CD4-positive, alpha-beta T cell (primary cell): ENCODE measurements around the gene TRABD2B. TPM values are rescaled to one million over a fixed set of nuclear protein-coding genes. Genes with fewer than 3 reads are reported as not detected.

ENCODE experiments used
- ATAC-seq: fragments of 200-7000 bp; cut with Tn5 transposase; one replicate; pipeline ENCODE4 v1.10.0; 2022; ENCODE audit warnings: mild to moderate bottlenecking; ENCODE audit not compliant: poor library complexity
- CTCF ChIA-PET: fragments of 350-600 bp; sonication (Branson Sonifier 250); formaldehyde crosslinking; loops from one replicate; lab custom pipeline; 2021; ENCODE audit warnings: antibody characterized with exemption, inconsistent platforms; lab: Charles Lee
- POLR2A ChIA-PET: fragments of 350-600 bp; sonication (Branson Sonifier 250); formaldehyde crosslinking; loops from one replicate; lab custom pipeline; 2021; ENCODE audit warnings: antibody characterized with exemption, inconsistent platforms; lab: Charles Lee
- DNase-seq, 14 experiments: peaks; one replicate each; pipeline ENCODE4 v3.0.0-alpha.2; 2013 to 2020; ENCODE audit warnings: mixed read lengths in 2 of 14
- H3K27ac ChIP-seq, 2 donors: one replicate each; pipeline versions ENCODE4 v1.5.1 to v1.7.0; 2013; ENCODE audit warnings: low read length in 2 of 2, low read depth in 1 of 2, mild to moderate bottlenecking in 1 of 2
- H3K27me3 ChIP-seq, 2 experiments: 1 replicate in 1 of 2; 2 replicates in 1 of 2; pipeline versions ENCODE4 v1.6.1 to v1.7.0; 2013; ENCODE audit warnings: low read length in 2 of 2, control low read depth in 1 of 2, mild to moderate bottlenecking in 1 of 2, moderate library complexity in 1 of 2; ENCODE audit not compliant: insufficient read depth in 2 of 2, control insufficient read depth in 1 of 2
- H3K36me3 ChIP-seq: one replicate; pipeline ENCODE4 v1.6.1; 2013; ENCODE audit warnings: low read length, control low read depth; ENCODE audit not compliant: insufficient read depth
- H3K4me1 ChIP-seq: one replicate; pipeline ENCODE4 v1.6.1; 2013; ENCODE audit warnings: low read length, control low read depth; ENCODE audit not compliant: insufficient read depth
- H3K4me3 ChIP-seq: one replicate; pipeline ENCODE4 v1.5.1; 2013; ENCODE audit warnings: mild to moderate bottlenecking, low read length, moderate library complexity
- H3K9me3 ChIP-seq, 2 experiments: 1 replicate in 1 of 2; 2 replicates in 1 of 2; pipeline versions ENCODE4 v1.6.1 to v1.7.0; 2013; ENCODE audit warnings: low read length in 2 of 2, mild to moderate bottlenecking in 2 of 2, control low read depth in 1 of 2, moderate library complexity in 1 of 2; ENCODE audit not compliant: control insufficient read depth in 1 of 2, insufficient read depth in 1 of 2
- H3K27ac Mint-ChIP-seq: one replicate; pipeline ENCODE4 v1.8.0; 2020; ENCODE audit warnings: mixed read lengths
- H3K27me3 Mint-ChIP-seq: one replicate; pipeline ENCODE4 v1.8.0; 2021; ENCODE audit warnings: mixed read lengths
- H3K36me3 Mint-ChIP-seq: one replicate; pipeline ENCODE4 v1.8.0; 2021; ENCODE audit warnings: low read depth, mixed read lengths
- H3K4me1 Mint-ChIP-seq: one replicate; pipeline ENCODE4 v1.8.0; 2021; ENCODE audit warnings: low read depth, mixed read lengths
- H3K4me3 Mint-ChIP-seq: one replicate; pipeline ENCODE4 v1.8.0; 2020; ENCODE audit warnings: mild to moderate bottlenecking, mixed read lengths
- H3K9me3 Mint-ChIP-seq: one replicate; pipeline ENCODE4 v1.8.0; 2020; ENCODE audit warnings: mixed read lengths
- intact Hi-C, 2 experiments: fragments of 100-400 bp; cut with DNase I in 1 of 2; cut with micrococcal nuclease in 1 of 2; formaldehyde crosslinking; loops; one replicate each; pipeline versions ENCODE4 v1.15.1 to v1.9.0; 2023 to 2025; cut with DNase I, micrococcal nuclease
- total RNA-seq, 174 experiments: library from RNA in 2 of 174; stranded (reverse) in 2 of 174; gene quantifications; one replicate each; pipeline ENCODE4 v1.2.3 and lab custom pipeline; 2021 to 2026
- TF ChIP-seq, protein P1 (sequence below): fragments of 200-600 bp; IDR thresholded peaks from one replicate; pipeline ENCODE4 v1.8.0; 2022; ENCODE audit warnings: antibody characterized with exemption, mild to moderate bottlenecking

The TRABD2B gene
- total RNA-seq, 2 experiments from 2014 or later = not detected

DNA sequence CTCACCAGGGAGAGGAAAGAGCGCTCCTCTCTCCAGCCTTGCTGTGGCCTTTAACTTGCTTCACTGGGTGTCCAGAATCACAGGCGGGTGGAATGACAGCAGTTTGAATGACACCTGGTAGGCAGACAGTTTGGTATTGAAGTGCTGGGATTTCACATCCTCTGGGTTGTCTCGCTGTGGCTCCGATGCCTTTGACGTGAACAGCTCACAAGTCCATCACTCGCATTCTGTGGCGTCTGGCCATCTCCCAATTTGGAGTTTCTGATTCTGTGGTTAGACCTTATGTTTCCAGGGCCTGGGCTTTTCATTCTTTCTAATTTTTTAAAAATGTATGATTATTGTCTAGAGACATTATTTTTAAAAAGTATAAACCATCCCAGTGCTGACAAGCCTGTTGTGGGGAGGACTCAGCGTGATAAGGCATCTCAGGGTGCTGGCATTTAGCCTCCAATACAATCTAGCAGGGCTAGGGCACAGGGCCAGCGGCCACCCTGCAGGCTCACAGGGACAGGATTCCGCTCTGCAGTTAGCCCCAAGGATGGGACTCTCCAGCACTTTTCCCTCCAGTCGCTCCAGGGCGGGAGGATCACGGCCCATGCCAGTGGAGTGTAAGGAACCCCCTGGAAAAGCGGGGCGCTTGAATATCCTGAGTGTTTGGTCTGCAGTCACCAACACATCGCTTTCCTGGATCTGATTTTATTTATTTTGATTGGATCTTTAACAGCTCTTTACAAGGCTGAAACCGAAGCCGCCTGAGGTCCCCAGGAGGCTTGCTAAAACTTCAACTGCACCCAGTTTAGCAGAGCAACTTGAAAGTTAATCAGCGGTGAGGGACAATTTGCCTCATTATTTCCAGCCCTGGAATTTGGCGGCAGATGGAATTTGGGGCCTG, 178.3 kb downstream of the TRABD2B start:
- no peak for DNase-seq
- Mint-ChIP-seq H3K27me3 (peaks cover 6% of the 10 kb centered on the region), H3K9me3 (no peaks in the 10 kb centered on the region), H3K27ac (no peak overlapping the region), H3K4me1 (no peaks in the 10 kb centered on the region), H3K4me3 (no peak overlapping the region), H3K36me3 (no peaks in the 10 kb centered on the region)
- intact Hi-C loops = no loop called here
- CTCF ChIA-PET = no interaction called here
- TF ChIP-seq, protein P1, sequence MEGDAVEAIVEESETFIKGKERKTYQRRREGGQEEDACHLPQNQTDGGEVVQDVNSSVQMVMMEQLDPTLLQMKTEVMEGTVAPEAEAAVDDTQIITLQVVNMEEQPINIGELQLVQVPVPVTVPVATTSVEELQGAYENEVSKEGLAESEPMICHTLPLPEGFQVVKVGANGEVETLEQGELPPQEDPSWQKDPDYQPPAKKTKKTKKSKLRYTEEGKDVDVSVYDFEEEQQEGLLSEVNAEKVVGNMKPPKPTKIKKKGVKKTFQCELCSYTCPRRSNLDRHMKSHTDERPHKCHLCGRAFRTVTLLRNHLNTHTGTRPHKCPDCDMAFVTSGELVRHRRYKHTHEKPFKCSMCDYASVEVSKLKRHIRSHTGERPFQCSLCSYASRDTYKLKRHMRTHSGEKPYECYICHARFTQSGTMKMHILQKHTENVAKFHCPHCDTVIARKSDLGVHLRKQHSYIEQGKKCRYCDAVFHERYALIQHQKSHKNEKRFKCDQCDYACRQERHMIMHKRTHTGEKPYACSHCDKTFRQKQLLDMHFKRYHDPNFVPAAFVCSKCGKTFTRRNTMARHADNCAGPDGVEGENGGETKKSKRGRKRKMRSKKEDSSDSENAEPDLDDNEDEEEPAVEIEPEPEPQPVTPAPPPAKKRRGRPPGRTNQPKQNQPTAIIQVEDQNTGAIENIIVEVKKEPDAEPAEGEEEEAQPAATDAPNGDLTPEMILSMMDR = no peak
- Histone ChIP-seq H3K4me3 (no peak overlapping the region), H3K4me1 (no peaks in the 10 kb centered on the region), H3K27ac (no peak overlapping the region), H3K27me3 (no peaks in the 10 kb centered on the region), H3K9me3 (no peaks in the 10 kb centered on the region), H3K36me3 (no peaks in the 10 kb centered on the region)
- POLR2A ChIA-PET = no interaction called here
- ATAC-seq = no peak

GRCh38 chr1:47817861-47818260, 179.3 kb downstream of the TRABD2B start:
- TF ChIP-seq, protein P1 = no peak
- intact Hi-C loops = no loop called here
- Histone ChIP-seq H3K27ac (no peak overlapping the region), H3K9me3 (no peaks in the 10 kb centered on the region), H3K4me3 (no peak overlapping the region), H3K36me3 (no peaks in the 10 kb centered on the region), H3K4me1 (no peaks in the 10 kb centered on the region), H3K27me3 (no peaks in the 10 kb centered on the region)
- Mint-ChIP-seq H3K36me3 (no peaks in the 10 kb centered on the region), H3K4me3 (no peak overlapping the region), H3K9me3 (no peaks in the 10 kb centered on the region), H3K27ac (no peak overlapping the region), H3K4me1 (no peaks in the 10 kb centered on the region), H3K27me3 (peaks cover 7% of the 10 kb centered on the region)
- POLR2A ChIA-PET = no interaction called here
- DNase-seq = no peak
- CTCF ChIA-PET = no interaction called here
- no peak for ATAC-seq

DNA sequence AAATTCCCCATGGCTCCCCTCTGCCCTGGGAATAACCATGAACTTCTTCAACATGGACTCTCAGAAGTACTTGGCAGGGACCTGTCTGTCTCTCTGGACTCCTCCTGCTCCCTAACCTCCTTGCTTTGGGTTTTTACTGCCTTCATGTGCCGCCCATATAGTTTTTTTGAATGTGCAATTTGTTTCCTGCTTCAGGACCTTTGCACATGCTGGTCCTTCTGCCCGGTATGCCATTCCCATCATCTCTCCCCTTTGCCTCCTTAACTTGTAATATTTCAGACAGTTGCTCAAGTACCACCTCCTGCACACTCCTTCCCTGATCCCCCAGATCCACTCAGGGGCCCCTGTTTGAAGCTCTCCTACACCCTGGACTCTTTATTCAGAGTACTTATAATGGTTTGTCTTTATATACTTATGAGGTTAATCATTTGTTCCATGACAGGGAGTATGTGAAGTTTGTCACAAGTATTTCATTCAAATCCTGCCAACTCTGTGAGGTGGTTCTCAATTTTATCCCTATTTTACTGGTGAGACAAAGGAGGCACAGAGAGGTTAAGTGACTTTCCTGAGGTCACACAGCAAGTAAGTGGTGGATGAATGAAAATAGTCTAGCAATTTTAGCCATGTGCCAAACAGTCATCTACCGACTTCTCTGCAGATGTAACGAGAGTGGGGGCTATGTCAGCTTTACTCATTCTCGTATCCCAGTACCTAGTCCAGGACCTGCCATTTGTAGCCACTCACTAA, 180.7 kb downstream of the TRABD2B start:
- peaks cover 7% of the 10 kb centered on the region for H3K27me3 Mint-ChIP-seq
- no peak overlapping the region for H3K4me3 Mint-ChIP-seq
- Histone ChIP-seq H3K36me3 (no peaks in the 10 kb centered on the region), H3K27ac (no peak overlapping the region), H3K4me1 (no peaks in the 10 kb centered on the region), H3K9me3 (no peaks in the 10 kb centered on the region), H3K4me3 (no peak overlapping the region), H3K27me3 (no peaks in the 10 kb centered on the region)
- intact Hi-C loops = no loop called here
- DNase-seq = no peak
- ATAC-seq = no peak
- TF ChIP-seq, protein P1 = no peak
- CTCF ChIA-PET = no interaction called here
- H3K4me1 Mint-ChIP-seq = no peaks in the 10 kb centered on the region
- H3K27ac Mint-ChIP-seq = no peak overlapping the region
- no peaks in the 10 kb centered on the region for H3K36me3 Mint-ChIP-seq
- POLR2A ChIA-PET = no interaction called here
- H3K9me3 Mint-ChIP-seq = no peaks in the 10 kb centered on the region
